HG03565 (cell line): Measurements from ENCODE around the gene BCL2L1.
"Not testable (repeated sequence)": the region's sequence is repeated elsewhere in the genome, so short reads cannot be mapped to it uniquely, and the experiment has no call there.

Source experiments
- ATAC-seq: cut with Tn5 transposase; IDR thresholded peaks from one replicate; pipeline ENCODE4 v1.9.1; 2021; ENCODE audit warnings: mild to moderate bottlenecking, moderate library complexity; ENCODE audit not compliant: unreplicated experiment

BCL2L1 gene

DNA sequence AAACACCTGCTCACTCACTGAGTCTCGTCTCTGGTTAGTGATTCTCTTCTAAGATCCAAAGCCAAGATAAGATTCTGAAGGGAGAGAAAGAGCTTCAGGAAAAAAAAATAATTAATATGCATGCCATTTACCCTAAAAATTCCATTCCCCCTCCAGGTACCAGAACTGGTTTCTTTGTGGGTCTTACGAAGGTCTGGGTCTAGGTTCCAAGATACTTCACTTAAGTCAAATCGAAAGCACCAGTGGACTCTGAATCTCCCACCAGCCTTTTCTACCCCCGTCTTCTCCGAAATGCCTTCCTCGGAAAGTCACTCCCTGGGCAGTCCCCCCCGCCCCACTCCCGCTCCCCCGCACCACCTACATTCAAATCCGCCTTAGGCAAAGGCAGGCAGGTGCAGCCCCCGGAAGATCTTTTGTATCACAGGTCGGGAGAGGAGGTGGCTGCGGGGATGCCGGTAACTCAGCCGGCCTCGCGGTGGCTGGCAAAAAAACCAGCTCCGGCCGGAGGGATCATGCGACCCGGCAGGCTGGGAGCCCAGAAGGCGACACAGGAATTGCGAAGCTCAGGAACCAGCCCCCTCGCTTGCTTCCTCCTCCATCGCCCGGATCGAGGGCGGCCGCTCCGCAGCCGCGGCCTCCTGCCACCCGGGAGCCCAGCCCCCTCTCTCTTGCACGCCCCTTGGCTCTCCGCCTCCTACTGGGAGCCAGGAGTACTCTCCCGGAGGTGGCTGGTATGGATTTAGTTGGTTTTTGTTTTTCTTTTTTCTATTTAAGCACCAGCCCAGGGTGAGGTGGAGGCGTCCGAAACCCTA is at the start of gene BCL2L1:
Gene BCL2L1, minus strand, starts transcription at position 612 of the 812 bp plus-strand sequence. CDS start 650 bp downstream, outside the sequence.
- no peak for ATAC-seq

DNA sequence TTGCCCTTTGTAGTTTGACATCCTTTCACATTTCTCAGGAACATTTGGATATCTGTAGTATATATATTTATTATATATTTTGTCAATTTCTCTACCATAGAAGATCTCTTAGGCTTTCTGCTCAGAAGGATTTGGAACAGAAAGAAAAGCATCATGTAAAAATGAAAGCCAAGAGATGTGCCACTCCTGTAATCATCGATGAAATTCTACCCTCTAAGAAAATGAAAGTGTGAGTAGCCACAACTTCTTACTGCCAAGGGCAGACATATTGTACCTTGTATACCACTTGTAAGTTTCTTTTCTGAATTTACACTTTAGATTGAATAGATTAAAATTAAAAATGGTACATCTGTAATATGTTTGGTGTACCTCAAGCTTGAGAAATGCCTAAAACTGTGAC is 47.6 kb upstream of the BCL2L1 start:
- no peak for ATAC-seq

- ATAC-seq = no peak
These were observed 47.0 kb upstream of the BCL2L1 start for GRCh38 chr20:31769681-31770080.

GRCh38 chr20:31767805-31768204 is 45.1 kb upstream of the BCL2L1 start:
- no peak for ATAC-seq

- no peak for ATAC-seq
These were observed 42.1 kb upstream of the BCL2L1 start for GRCh38 chr20:31764641-31765305.

GRCh38 chr20:31760519-31761240 is 38.0 kb upstream of the BCL2L1 start:
- no peak for ATAC-seq

DNA sequence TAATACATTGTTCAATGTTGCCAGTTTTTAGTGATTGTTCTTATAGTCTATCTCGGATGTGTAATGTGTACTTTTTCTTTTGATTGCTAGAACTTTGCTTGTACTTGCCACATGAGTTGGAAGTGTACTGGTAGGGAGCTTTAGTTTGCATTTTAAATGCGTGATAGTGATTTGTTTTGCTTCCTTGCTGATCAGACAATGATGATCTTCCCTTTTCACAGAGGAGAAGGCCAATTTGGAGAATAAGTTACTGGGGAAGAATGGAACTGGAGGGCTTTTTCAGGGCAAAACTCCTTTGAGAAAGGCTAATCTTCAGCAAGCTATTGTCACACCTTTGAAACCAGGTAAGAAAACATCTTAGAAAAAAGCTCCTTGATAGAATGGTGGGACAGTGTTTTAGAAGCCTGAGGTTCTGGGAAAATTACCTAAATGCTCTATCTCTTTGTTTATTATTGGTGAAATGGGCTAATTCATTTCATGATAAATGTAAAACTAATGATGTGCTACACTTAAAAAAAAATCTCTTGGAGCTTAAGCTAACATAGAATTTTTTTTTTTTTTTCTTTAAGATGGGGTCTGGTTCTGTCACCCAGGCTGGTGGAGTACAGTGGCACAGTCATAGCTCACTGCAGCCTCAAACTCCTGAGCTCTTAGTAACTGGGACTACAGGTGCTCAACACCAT is 37.3 kb upstream of the BCL2L1 start:
- ATAC-seq = no peak

- no peak for ATAC-seq
These were observed 36.3 kb upstream of the BCL2L1 start for GRCh38 chr20:31758991-31759390.

DNA sequence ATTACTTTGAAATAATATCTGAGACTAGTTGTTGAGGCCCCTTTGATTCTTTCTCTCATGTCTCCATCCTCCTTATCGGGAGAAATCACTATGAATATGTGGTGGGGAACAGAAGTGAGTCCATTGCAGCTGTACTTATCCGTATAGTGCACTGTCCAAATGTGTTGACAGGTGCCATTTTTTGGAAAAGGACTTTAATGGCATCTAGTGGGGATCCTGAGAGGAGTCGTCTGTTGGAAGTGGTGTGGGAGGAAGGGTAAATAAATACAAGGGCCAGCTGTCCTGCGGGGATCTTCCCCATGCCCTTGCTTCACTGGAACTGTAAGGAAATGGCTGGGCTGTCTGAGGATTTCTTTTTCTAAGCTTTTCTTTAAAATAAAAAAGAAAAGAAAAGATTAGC is 35.9 kb upstream of the BCL2L1 start:
- ATAC-seq = no peak

DNA sequence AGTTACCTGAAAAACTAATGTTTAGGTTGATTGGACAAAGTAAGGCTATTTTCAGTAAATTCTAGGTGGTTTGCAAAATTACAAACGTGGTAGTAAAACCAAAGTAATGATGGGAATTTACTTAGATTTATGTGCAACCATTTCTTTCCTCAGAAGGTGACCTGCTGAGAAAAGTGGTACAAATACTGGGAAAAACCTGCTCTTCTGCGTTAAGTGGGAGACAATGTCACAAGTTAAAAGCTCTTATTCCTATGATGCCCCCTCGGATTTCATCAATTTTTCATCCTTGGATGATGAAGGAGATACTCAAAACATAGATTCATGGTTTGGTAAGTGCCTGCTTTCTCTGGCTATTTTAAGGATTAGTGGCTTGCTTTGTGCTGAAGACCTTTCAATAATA is 34.6 kb upstream of the BCL2L1 start:
- no peak for ATAC-seq

GRCh38 chr20:31751126-31751525 is 28.5 kb upstream of the BCL2L1 start:
- no peak for ATAC-seq

- no peak for ATAC-seq
These were observed 26.6 kb upstream of the BCL2L1 start for GRCh38 chr20:31749223-31749622.

DNA sequence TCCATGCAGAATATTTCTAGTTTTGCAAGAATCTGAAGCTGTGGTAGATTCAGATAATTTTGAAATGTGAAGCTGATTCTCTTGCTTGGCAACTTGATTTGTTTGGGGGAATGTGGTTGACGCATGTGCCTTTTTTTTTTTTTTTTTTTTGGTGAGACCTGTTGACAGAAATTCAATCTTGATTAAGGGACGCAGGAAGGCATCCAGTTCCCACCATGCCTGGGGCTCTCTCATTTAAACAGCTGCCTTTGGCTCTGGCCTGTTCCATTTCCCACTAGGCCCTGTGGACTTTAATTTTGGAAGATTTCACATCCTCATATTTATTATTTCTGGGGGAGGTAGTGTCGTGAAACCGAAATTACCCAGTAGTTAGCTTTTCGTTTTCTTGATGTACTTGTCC is 25.0 kb upstream of the BCL2L1 start:
- no peak for ATAC-seq

DNA sequence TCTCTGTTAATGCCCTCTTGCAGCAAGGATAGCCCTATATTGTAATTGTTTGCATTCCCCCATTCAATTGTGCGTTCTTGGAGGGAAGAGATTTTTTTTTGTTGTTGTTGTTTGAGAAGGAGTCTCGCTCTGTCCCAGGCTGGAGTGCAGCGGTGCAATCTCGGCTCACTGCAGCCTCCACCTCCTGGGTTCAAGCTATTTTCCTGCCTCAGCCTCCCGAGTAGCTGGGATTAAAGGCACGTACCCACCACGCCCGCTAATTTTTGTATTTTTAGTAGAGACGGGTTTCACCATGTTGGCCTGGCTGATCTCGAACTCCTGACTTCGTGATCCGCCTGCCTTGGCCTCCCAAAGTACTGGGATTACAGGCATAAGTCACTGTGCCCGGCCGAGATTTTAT is 24.4 kb upstream of the BCL2L1 start:
- not testable (repeated sequence) for ATAC-seq

DNA sequence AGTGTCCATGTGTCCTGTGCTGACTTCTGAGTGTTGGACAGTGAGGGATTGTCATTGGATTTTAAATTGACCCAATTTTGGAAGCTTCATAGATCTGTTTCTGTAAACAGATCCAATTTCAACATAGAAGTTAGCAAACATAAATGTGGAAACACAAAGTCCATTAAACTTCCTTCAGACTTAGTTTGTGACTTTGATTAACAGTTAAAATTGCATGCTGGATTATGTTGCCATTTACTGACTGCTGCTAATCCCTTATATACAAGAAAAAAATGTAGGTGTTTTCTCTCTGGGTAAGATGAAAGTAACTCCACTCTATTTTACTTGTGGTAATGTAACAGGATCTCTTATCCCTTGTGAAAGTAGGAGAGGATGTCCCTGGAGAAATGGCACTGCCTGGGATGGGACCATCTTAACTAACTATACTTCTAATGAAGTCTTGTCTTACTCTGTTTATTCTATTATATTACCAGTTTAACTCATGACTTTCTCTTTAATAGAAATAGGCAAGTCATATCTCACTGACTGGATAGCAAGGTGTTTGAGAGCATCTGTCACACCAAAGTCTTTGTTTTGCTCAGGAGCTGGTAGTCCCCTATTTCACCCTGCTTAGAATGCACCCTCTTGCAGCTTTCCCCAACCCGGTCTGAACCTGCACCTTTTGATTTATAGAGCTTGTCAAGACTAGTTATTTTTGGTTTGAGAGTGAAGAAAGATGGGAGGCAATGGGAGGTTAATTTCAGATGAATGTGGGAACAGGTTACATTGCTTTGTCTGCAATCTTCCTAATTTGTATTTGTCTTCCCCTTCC is 23.6 kb upstream of the BCL2L1 start:
- no peak for ATAC-seq

DNA sequence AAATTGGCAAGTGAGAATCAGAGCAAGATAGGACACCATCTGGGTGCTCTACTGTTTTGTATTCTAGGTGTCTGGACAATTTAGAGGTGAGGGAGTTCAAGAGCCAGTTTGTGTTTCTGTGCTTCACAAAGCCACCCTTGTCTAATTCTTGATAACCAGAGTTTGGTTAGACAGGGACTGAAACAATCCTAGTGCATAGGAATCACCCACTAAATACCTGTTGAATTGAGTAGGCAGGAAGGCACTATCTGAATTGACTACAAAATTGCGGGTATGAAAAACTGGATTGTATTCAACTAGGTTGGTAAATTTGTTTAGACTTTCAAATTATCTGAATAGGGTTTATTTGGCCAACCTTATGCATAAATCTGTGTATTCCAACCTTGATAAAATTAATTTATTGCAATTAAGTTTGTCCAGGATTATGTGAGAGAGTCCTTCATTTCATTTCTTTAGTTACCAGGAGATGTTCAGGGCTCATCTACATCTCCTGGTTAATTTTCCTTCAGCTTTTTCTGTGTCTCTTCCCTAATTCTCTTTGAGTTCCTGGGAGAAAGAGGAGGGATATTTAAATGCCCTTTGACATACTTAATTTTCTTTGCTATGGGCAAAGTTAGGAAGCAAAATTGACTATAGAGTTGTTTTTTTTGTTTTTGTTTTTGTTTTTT is 18.1 kb upstream of the BCL2L1 start:
- no peak for ATAC-seq

DNA sequence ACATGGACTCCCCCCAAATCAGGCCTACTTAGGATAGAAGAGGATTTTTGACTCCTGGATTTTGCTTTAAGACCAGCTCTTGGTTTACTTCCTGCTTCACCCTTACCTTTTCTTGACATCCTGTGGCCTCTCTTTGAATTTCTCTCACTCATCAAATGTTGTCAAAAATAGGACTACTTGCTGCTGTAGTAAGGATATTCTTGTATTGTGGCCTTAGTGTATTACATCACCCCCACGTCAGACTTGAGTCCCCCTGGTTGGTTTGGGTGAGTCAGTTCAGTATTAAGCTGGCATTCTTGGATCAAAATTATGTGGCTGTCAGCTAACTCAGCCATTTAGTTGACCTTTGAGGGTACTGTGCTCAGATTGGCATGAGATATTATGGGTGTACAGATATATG is 17.5 kb upstream of the BCL2L1 start:
- ATAC-seq = no peak

DNA sequence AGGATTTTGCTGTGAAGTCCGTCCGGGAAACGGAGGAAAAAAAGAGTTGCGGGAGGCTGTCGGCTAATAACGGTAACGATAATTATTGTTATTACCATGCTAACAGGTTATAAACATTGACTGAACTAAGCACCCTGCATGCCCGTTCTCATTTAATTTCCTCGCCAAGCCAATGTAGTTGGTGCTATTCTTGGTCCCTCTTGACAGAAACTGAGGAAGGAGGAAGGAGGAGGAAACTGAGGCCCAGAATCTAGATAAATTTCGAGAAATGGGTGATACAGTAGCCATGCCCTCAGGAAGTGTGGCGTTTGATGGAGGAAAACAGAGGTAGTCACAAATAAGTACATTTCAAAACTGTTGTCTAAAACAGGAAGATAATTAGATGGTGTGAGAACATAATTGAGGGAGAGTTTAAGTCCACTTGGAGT is 16.9 kb upstream of the BCL2L1 start:
- no peak for ATAC-seq

DNA sequence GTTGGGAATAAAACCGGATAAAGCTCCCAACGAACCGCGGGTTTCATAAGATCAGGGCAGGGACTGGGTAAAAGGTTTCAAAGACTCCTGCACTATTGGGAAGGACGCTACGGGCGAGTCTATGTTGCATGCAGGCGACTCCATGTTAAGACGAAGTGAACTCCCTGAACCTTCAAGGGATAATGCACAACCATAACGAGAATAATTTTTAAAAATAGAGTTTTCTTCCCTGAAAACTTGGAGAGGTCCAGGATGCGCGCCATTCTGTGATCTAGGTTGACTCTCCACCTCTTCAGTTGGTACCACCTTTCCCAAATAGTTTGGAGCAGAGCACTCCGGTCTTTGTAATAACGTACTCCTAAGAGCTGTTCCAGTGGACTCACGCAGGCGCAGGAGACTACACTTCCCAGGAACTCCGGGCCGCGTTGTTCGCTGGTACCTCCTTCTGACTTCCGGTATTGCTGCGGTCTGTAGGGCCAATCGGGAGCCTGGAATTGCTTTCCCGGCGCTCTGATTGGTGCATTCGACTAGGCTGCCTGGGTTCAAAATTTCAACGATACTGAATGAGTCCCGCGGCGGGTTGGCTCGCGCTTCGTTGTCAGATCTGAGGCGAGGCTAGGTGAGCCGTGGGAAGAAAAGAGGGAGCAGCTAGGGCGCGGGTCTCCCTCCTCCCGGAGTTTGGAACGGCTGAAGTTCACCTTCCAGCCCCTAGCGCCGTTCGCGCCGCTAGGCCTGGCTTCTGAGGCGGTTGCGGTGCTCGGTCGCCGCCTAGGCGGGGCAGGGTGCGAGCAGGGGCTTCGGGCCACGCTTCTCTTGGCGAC is 16.3 kb upstream of the BCL2L1 start, which contains the start of gene TPX2:
Gene TPX2, plus strand, starts transcription at position 562 of the 821 bp plus-strand sequence. CDS start 18,187 bp downstream, outside the sequence.
- peak; percentile 82 for ATAC-seq
